T-helper 1 cell treated with Interleukin-12 subunit alpha and Interleukin-12 subunit beta and Interleukin-4 antibody, amounts not matched to agents 30 μg/mL and 1 μg/mL, for 36 hours (primary cell): Measurements from ENCODE around the gene NOS3.

ENCODE experiments used
- H3K27ac Mint-ChIP-seq: one replicate; pipeline ENCODE4 v1.8.0; 2021; ENCODE audit warnings: mild to moderate bottlenecking, mixed read lengths
- H3K27me3 Mint-ChIP-seq: one replicate; pipeline ENCODE4 v1.8.0; 2021; ENCODE audit warnings: low read depth, mixed read lengths
- H3K36me3 Mint-ChIP-seq: one replicate; pipeline ENCODE4 v1.8.0; 2021; ENCODE audit warnings: low read depth, mixed read lengths
- H3K4me1 Mint-ChIP-seq: one replicate; pipeline ENCODE4 v1.8.0; 2021; ENCODE audit warnings: low read depth, mixed read lengths
- H3K4me3 Mint-ChIP-seq: one replicate; pipeline ENCODE4 v1.8.0; 2021; ENCODE audit warnings: mild to moderate bottlenecking, moderate library complexity, mixed read lengths
- H3K9me3 Mint-ChIP-seq: one replicate; pipeline ENCODE4 v1.8.0; 2021; ENCODE audit warnings: mixed read lengths

NOS3 gene

GRCh38 chr7:150990416-150991186, at the start of gene NOS3:
Gene NOS3, plus strand, starts transcription at chr7:150991017. Its CDS starts 2,787 bp downstream, at chr7:150993804.
- Mint-ChIP-seq H3K36me3 (no peaks in the 10 kb centered on the region), H3K4me1 (peaks cover 19% of the 10 kb centered on the region), H3K4me3 (no peak within 1 kb of the TSS), H3K27me3 (peaks cover 13% of the 10 kb centered on the region), H3K27ac (no peak within 1 kb of the TSS), H3K9me3 (peaks cover 9% of the 10 kb centered on the region)

GRCh38 chr7:150941351-150942000, 49.3 kb upstream of the NOS3 start:
- Mint-ChIP-seq H3K27me3 (peaks cover 5% of the 10 kb centered on the region), H3K36me3 (no peaks in the 10 kb centered on the region), H3K4me3 (no peak overlapping the region), H3K9me3 (no peaks in the 10 kb centered on the region), H3K27ac (no peak overlapping the region), H3K4me1 (peaks cover 10% of the 10 kb centered on the region)

- Mint-ChIP-seq H3K27me3 (peaks cover 5% of the 10 kb centered on the region), H3K36me3 (no peaks in the 10 kb centered on the region), H3K4me3 (no peak overlapping the region), H3K4me1 (peaks cover 10% of the 10 kb centered on the region), H3K9me3 (no peaks in the 10 kb centered on the region), H3K27ac (no peak overlapping the region)
These were observed 48.7 kb upstream of the NOS3 start for GRCh38 chr7:150942001-150942590.

GRCh38 chr7:150942591-150943452, 48.0 kb upstream of the NOS3 start:
- Mint-ChIP-seq H3K36me3 (no peaks in the 10 kb centered on the region), H3K27ac (no peak overlapping the region), H3K4me3 (no peak overlapping the region), H3K9me3 (no peaks in the 10 kb centered on the region), H3K4me1 (peaks cover 7% of the 10 kb centered on the region), H3K27me3 (peaks cover 5% of the 10 kb centered on the region)

GRCh38 chr7:150943453-150943814, 47.4 kb upstream of the NOS3 start:
- Mint-ChIP-seq H3K27me3 (peaks cover 6% of the 10 kb centered on the region), H3K9me3 (no peaks in the 10 kb centered on the region), H3K4me3 (no peak overlapping the region), H3K4me1 (peaks cover 1% of the 10 kb centered on the region), H3K36me3 (no peaks in the 10 kb centered on the region), H3K27ac (no peak overlapping the region)

GRCh38 chr7:150944066-150945042, 46.5 kb upstream of the NOS3 start:
- Mint-ChIP-seq H3K36me3 (no peaks in the 10 kb centered on the region), H3K27me3 (peaks cover 10% of the 10 kb centered on the region), H3K9me3 (no peaks in the 10 kb centered on the region), H3K4me3 (no peak overlapping the region), H3K4me1 (no peaks in the 10 kb centered on the region), H3K27ac (no peak overlapping the region)

- H3K36me3 Mint-ChIP-seq, result no peaks in the 10 kb centered on the region
- no peaks in the 10 kb centered on the region for H3K9me3 Mint-ChIP-seq
- H3K4me3 Mint-ChIP-seq, result no peak overlapping the region
- H3K4me1 Mint-ChIP-seq, result no peaks in the 10 kb centered on the region
- H3K27ac Mint-ChIP-seq, result no peak overlapping the region
- peaks cover 10% of the 10 kb centered on the region for H3K27me3 Mint-ChIP-seq
These were observed 45.5 kb upstream of the NOS3 start for GRCh38 chr7:150945171-150945852.

- Mint-ChIP-seq H3K4me3 (no peak overlapping the region), H3K4me1 (no peaks in the 10 kb centered on the region), H3K27me3 (peaks cover 10% of the 10 kb centered on the region), H3K9me3 (no peaks in the 10 kb centered on the region), H3K27ac (no peak overlapping the region), H3K36me3 (no peaks in the 10 kb centered on the region)
These were observed 44.9 kb upstream of the NOS3 start for GRCh38 chr7:150945853-150946420.

- no peaks in the 10 kb centered on the region for H3K9me3 Mint-ChIP-seq
- peaks cover 10% of the 10 kb centered on the region for H3K27me3 Mint-ChIP-seq
- no peak overlapping the region for H3K27ac Mint-ChIP-seq
- H3K4me3 Mint-ChIP-seq, result no peak overlapping the region
- no peaks in the 10 kb centered on the region for H3K36me3 Mint-ChIP-seq
- H3K4me1 Mint-ChIP-seq, result no peaks in the 10 kb centered on the region
These were observed 44.2 kb upstream of the NOS3 start for GRCh38 chr7:150946421-150947240.

GRCh38 chr7:150947241-150947745, 43.5 kb upstream of the NOS3 start:
- H3K9me3 Mint-ChIP-seq, result no peaks in the 10 kb centered on the region
- no peak overlapping the region for H3K4me3 Mint-ChIP-seq
- no peaks in the 10 kb centered on the region for H3K36me3 Mint-ChIP-seq
- H3K27ac Mint-ChIP-seq, result no peak overlapping the region
- no peaks in the 10 kb centered on the region for H3K4me1 Mint-ChIP-seq
- H3K27me3 Mint-ChIP-seq, result peaks cover 10% of the 10 kb centered on the region

- Mint-ChIP-seq H3K27ac (no peak overlapping the region), H3K36me3 (no peaks in the 10 kb centered on the region), H3K4me1 (no peaks in the 10 kb centered on the region), H3K27me3 (peaks cover 10% of the 10 kb centered on the region), H3K4me3 (no peak overlapping the region), H3K9me3 (no peaks in the 10 kb centered on the region)
These were observed 42.8 kb upstream of the NOS3 start for GRCh38 chr7:150947761-150948651.
